ENCODE data around the gene SPEF1. TPM values are rescaled to one million over a fixed set of nuclear protein-coding genes. Genes with fewer than 3 reads are reported as not detected.

Gene SPEF1
- total RNA-seq, 1 experiment from 2014 or later: 0.24 TPM

GRCh38 chr20:3783511-3784195 lies 2.4 kb upstream of the SPEF1 start:
- Histone ChIP-seq H3T11ph (ENCODE audit: low read length) (no peak overlapping the region), H3K4ac (ENCODE audit: low read depth, low read length) (no peak overlapping the region), H4K8ac (replicated peaks; ENCODE audit: insufficient read length, low read depth, low read length) (no peak overlapping the region), H2BK20ac (ENCODE audit: low read depth, low read length, poor library complexity, severe bottlenecking) (no peak overlapping the region), H3K23me2 (ENCODE audit: insufficient read length, low read depth, low read length, poor library complexity, severe bottlenecking) (peaks cover 10% of the 10 kb centered on the region), H3K27me3 (ENCODE audit: insufficient read depth, low read length) (peaks cover 2% of the 10 kb centered on the region; the same call in 1 of the 2 replicates), H3K4me1 (ENCODE audit: insufficient read depth, low read length) (no peaks in the 10 kb centered on the region), H3K27ac (ENCODE audit: insufficient read length, low read depth, low read length) (no peak overlapping the region), H4K91ac (ENCODE audit: insufficient read length, low read depth, low read length) (no peak overlapping the region), H3K9me3 (ENCODE audit: control insufficient read depth, low read depth, low read length) (no peaks in the 10 kb centered on the region), H4K20me1 (ENCODE audit: control insufficient read depth, insufficient read depth, insufficient read length) (no peaks in the 10 kb centered on the region), H2BK12ac (ENCODE audit: insufficient read length, low read depth, low read length) (no peak overlapping the region), H2BK120ac (ENCODE audit: low read depth, low read length, poor library complexity, severe bottlenecking) (no peak overlapping the region), H3K23ac (ENCODE audit: insufficient read length, low read depth, low read length) (no peak overlapping the region), H4K5ac (ENCODE audit: insufficient read length, low read depth, low read length) (no peak overlapping the region), H3K79me2 (ENCODE audit: insufficient read depth, low read length) (no peaks in the 10 kb centered on the region), H3K18ac (ENCODE audit: insufficient read length, low read depth, low read length) (no peak overlapping the region), H3K4me2 (ENCODE audit: insufficient read depth, insufficient read length, low read length) (no peak overlapping the region), H3K14ac (ENCODE audit: insufficient read depth, low read length) (no peak overlapping the region), H2BK5ac (ENCODE audit: insufficient read length, low read length) (no peak overlapping the region), H2AK5ac (ENCODE audit: insufficient read length, low read length) (no peak overlapping the region), H2BK15ac (ENCODE audit: low read depth, low read length) (no peak overlapping the region), H3K9ac (ENCODE audit: extremely low read depth, insufficient read length, low read length) (no peak overlapping the region), H2AFZ (ENCODE audit: low read length) (no peak overlapping the region), H3K79me1 (ENCODE audit: insufficient read depth, low read depth, low read length, poor library complexity, severe bottlenecking) (no peaks in the 10 kb centered on the region), H3K56ac (ENCODE audit: insufficient read length, low read depth, low read length) (no peak overlapping the region)
- H3K27me3 Mint-ChIP-seq (ENCODE audit: low read depth): peaks cover 40% of the 10 kb centered on the region
- peak overlapping the region in 1 of 2 experiments; percentile 31; a peak in 1 of 5 replicates for H3K4me3 Mint-ChIP-seq
- H3K9me3 Mint-ChIP-seq: no peaks in the 10 kb centered on the region
- WGBS (ENCODE audit: extremely low coverage, insufficient read length, low lambda C conversion rate): no CpG with 5 or more reads among the region's 10 CpGs
- peaks cover 22 to 35% of the 10 kb centered on the region in 2 experiments for H3K4me1 Mint-ChIP-seq
- TF ChIP-seq, protein P1, sequence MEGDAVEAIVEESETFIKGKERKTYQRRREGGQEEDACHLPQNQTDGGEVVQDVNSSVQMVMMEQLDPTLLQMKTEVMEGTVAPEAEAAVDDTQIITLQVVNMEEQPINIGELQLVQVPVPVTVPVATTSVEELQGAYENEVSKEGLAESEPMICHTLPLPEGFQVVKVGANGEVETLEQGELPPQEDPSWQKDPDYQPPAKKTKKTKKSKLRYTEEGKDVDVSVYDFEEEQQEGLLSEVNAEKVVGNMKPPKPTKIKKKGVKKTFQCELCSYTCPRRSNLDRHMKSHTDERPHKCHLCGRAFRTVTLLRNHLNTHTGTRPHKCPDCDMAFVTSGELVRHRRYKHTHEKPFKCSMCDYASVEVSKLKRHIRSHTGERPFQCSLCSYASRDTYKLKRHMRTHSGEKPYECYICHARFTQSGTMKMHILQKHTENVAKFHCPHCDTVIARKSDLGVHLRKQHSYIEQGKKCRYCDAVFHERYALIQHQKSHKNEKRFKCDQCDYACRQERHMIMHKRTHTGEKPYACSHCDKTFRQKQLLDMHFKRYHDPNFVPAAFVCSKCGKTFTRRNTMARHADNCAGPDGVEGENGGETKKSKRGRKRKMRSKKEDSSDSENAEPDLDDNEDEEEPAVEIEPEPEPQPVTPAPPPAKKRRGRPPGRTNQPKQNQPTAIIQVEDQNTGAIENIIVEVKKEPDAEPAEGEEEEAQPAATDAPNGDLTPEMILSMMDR (conservative IDR thresholded peaks at IDR 0.05): 0 out of 3 replicates have a peak, but pooled peaks have one; percentile 2
- peaks cover 5 to 12% (median 8%) of the 10 kb centered on the region in 3 experiments for H3K36me3 Mint-ChIP-seq (ENCODE audit: insufficient read depth in 1 of 3, low read depth in 3 of 3)
- H3K27ac Mint-ChIP-seq: peak overlapping the region in 1 of 3 experiments; percentile 67; a peak in 2 of 7 replicates
- no peak for DNase-seq

Data from H9 (cell line).